HPDE6-E6E7 (cell line): ENCODE data around the gene GRK7.
"Not testable (repeated sequence)": the region's sequence is repeated elsewhere in the genome, so short reads cannot be mapped to it uniquely, and the experiment has no call there.

Experiments used
- DNase-seq: peaks from one replicate; pipeline ENCODE4 v3.0.0; 2011; ENCODE audit warnings: missing footprints; ENCODE audit errors: extremely low spot score

The GRK7 gene

GRCh38 chr3:141754032-141754431, 9.2 kb upstream of the GRK7 start:
- DNase-seq = no peak

GRCh38 chr3:141762552-141762951, 656 bp upstream of the GRK7 start:
- not testable (repeated sequence) for DNase-seq

- DNase-seq = no peak
Measured at GRCh38 chr3:141764045-141764444, 837 bp downstream of the GRK7 start.

DNA sequence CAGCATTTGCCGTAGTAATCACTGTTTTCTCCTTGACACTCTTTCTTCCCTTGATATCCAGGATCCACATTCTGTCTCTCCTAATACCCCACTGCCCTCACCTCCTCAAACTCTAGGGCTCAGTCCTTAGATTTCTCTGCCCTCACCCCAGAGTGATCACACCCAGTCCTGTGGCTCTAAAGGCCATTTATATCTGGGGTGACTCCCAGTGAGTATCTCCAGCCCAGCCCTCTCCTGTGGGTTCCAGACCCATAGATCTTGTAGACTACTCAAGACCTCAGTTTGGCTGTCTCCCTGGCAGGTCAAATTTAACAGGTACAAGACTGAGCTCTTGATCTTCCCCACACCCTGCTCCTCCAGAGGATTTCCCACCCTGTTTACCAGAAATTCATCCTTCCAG, 1.3 kb downstream of the GRK7 start:
- no peak for DNase-seq

DNA sequence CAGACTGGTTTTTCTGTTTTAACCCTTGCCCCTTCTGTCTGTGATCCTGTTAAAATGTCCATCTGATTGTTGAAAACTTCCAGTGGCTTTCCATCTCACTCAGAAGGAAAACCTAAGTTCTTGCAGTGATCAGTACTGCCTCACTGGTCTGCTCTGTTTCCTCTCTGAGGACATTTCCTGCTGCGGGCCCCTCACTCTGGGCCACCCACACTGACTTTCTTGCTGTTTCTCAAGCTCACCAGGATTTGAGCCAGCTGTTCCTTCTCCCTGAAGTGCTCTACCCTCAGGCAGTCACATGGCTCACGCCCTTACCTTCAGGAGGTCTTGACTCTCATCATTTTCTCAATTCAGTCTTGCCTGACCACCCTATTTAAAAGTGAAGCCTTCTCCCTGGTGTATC, 1.8 kb downstream of the GRK7 start:
- no peak for DNase-seq

GRCh38 chr3:141767066-141767465, 3.9 kb downstream of the GRK7 start:
- no peak for DNase-seq

DNA sequence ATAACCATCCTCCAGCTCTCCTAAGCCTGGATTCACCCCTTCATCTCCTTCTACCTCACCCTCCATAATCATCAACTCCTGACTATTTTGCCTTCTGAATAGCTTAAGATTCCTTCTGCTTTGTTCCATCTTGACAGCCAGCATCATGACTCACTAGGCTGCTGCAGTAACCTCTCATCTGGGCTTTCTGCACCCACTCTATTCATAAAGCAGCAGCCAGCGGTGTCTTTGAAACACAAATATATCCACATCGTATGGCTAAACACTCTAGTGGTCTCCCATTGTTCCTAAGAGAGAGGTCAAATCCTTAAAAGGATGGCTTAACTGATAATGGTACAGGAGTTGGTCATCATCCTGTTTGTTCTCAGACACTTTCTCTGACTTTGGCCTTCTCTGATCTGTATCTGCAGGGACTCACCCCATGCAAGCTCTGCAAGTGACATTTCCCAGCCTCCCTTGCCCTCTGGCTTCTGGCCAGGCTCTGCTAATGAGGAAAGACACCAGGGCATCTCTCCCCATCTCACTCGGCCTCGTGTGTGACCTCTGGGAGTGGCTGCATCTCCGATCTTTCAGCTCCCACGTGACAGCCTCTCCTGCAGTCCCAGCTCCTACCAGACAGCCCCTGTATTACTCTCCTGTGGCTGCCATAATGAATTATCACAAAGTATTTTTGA, 6.2 kb downstream of the GRK7 start:
- DNase-seq = no peak

- DNase-seq = no peak
Measured at GRCh38 chr3:141773676-141774075, 10.5 kb downstream of the GRK7 start.

DNA sequence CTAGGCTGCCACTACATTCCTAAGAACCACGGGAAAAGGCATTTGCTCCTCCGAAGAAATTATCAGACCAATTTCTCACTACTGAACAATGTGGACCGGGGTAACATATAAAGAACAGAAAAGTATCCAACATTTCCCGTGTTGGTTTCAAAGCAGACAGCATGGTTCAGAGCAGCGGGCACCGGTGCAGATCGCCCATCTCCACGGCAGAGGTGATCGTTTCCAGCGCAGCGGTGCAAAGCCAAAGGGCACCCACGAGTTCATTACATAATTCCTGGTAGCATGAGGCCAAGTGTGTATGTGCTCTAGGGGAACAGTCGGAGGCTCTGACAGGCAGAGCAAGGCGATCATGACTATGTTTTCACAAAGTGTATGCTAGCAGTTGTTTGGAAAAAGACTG, 13.2 kb downstream of the GRK7 start:
- DNase-seq = no peak

- no peak for DNase-seq
Measured at GRCh38 chr3:141776885-141777284, 13.7 kb downstream of the GRK7 start.

DNA sequence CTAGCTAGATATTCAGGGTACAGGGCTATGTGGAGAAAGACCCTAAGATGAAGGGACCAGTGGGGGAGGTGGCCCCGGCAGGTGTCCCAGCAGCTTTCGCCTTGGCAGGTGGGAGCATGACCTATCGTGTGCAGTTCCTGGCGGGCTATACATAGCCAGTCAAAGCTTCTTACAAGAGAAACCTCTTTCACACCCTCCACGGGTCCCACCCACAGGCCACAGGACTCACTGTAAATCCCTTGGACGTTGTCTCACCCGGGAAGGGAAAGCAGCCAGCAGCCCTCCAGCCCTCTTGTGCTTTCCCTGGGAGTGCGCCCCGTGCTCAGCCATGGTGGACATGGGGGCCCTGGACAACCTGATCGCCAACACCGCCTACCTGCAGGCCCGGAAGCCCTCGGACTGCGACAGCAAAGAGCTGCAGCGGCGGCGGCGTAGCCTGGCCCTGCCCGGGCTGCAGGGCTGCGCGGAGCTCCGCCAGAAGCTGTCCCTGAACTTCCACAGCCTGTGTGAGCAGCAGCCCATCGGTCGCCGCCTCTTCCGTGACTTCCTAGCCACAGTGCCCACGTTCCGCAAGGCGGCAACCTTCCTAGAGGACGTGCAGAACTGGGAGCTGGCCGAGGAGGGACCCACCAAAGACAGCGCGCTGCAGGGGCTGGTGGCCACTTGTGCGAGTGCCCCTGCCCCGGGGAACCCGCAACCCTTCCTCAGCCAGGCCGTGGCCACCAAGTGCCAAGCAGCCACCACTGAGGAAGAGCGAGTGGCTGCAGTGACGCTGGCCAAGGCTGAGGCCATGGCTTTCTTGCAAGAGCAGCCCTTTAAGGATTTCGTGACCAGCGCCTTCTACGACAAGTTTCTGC, 15.0 kb downstream of the GRK7 start:
- DNase-seq = no peak

- no peak for DNase-seq
Measured at GRCh38 chr3:141779667-141780066, 16.5 kb downstream of the GRK7 start.

GRCh38 chr3:141782386-141782932, 19.3 kb downstream of the GRK7 start:
- peak; percentile 35 for DNase-seq

GRCh38 chr3:141783632-141784031, 20.4 kb downstream of the GRK7 start:
- DNase-seq = no peak

GRCh38 chr3:141784096-141784495, 20.9 kb downstream of the GRK7 start:
- no peak for DNase-seq

DNA sequence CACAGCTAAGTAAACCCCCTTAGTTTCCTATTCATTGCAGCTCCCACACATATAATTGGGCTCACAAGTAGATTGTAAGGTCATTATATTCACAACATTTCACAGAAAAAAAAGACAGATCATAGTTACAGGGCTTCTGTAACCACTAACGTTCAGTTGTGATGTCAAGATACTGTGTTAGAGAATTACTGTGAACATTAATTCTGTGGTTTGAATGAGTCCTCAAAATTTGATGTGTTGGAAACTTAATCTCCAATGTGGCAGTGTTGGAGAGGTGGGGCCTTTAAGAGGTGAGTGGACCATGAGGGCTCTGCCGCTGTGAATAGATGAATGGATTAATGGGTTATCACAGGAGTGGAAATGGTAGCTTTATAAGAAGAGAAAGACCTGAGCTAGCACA, 21.3 kb downstream of the GRK7 start:
- DNase-seq = no peak

GRCh38 chr3:141788149-141788548, 24.9 kb downstream of the GRK7 start:
- DNase-seq = no peak

DNA sequence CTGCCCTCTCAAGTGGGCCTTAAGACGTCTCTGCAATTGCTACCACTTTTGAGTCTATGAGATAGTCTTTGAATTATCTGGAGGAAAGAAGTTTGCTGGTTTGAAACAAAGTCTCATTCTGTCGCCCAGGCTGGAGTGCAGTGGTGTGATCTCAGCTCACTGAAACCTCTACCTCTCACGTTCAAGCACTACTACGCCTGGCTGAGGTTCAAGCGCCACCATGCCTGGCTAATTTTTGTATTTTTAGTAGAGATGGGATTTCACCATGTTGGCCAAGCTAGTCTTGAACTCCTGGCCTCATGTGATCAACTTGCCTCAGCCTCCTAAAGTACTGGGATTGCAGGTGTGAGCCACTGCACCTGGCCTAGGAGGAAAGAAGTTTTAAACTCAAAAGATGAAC, 25.5 kb downstream of the GRK7 start:
- not testable (repeated sequence) for DNase-seq

GRCh38 chr3:141789281-141789680, 26.1 kb downstream of the GRK7 start:
- no peak for DNase-seq

DNA sequence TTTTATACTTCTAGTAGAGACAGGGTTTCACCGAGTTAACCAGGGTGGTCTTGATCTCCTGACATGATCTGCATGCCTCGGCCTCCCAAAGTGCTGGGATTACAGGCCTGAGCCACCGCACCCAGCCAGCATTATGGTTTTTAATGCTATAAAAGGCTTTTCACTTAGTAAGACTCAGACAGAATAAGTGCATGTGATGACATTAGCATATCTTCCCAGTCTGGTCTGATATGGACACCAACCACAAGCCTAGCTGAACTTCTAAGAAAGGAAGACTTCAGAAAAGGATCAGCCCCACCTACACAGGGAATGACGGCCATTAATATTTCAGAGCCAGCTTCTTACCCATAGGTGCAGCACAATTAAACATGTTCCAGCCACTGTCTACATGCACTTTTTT, 27.0 kb downstream of the GRK7 start:
- DNase-seq = no peak

DNA sequence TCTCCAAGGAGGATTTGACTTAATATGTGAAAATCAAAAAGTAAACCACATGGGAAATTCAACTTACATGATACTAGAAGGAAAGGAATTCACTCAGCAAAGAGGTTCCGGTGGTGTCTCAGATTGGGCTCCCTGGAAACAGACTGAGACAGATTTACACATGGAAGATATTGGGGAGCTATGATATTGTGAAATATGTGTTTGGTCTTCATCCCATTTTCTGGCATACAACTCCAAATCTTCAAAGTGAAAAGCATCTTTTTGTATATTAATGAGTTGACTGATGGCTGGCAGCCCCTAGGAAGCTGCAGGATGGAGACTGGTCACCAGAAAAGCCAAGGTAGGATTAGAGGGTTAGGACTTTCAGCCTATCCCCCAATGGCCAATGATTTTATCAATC, 29.3 kb downstream of the GRK7 start:
- DNase-seq = no peak

DNA sequence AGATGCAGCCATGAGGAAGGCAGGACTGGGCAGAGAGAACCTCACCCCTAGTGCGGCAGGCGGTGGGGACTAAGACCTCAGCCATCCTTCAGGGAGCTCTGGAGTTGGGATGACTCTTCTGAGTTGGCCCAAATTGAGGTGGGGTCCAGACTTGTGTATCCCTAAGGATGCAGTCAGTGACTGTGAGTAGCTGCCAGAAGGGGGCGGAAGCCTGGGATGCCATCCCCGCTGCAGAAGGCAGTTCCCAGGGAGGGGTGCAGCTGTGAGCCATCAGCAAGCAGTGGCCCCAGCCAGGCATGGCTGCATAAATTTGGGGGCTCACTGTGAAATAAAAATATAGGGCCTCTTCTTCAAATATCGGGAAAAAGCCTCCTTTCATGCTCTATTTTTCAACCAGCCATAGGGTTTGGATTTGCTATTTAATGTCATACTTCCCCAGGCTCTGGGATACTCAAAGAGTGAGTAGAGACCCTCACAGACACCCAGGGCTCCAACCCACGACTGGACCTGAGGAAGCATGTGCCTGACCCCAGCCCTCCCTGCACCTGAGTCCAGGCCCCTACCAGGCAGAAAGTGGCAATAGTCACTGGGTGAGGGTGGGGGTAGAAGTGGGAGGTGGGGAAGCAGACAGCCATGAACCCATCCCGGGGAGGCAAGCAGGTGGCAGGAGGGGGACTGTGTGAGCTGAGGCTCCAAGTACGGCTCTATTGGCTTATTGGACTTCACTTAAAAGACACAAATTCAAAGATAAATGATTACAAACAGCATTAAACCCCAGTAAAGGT, 30.5 kb downstream of the GRK7 start:
- DNase-seq = no peak
